Body of pancreas (tissue), 4 donors: ENCODE data around the gene APOL2.

Experiments
- POLR2A ChIP-seq, 3 donors: fragments of 450-650 bp; IDR thresholded peaks; one replicate each; pipeline ENCODE4 v1.6.1; 2016; ENCODE audit warnings: antibody characterized with exemption in 3 of 3, mild to moderate bottlenecking in 2 of 3
- TF ChIP-seq, protein P1 (sequence below), 7 experiments: fragments of 450-650 bp in 4 of 7; fragments of 200-600 bp in 3 of 7; sonication (generic) in 3 of 7; IDR thresholded peaks; one replicate each; pipeline ENCODE4 v1.5.1; 2016 to 2019; ENCODE audit warnings: antibody characterized with exemption in 7 of 7

DNA sequence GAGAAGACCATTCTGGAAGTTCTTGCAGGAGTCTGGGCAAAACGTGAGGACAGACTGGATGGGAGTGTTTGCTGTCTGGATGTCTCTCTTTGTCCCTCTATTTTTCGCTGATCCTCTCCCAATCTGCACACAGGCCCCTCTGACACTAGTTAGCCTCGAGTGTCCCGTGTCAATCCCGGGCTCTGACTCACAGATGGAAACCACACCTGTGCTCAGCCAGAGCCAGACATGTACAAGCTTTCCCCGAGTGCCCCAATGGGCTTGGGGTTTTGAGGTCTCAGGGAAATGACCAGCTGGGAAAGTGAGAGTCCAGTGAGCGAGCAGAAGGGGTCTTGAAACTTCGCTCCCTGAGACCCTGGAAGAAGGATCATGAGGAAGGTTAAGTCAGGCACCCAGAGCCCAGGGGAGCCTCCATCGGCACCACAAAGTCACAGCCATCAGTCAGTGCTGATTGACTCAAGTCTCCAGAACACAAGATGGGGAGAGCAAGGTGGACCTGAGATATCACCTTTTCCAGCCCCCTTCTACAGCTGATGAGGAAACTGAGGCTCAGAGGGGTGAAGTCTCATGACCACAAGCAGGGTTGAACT lies 13.9 kb downstream of the APOL2 start:
- TF ChIP-seq, protein P1, sequence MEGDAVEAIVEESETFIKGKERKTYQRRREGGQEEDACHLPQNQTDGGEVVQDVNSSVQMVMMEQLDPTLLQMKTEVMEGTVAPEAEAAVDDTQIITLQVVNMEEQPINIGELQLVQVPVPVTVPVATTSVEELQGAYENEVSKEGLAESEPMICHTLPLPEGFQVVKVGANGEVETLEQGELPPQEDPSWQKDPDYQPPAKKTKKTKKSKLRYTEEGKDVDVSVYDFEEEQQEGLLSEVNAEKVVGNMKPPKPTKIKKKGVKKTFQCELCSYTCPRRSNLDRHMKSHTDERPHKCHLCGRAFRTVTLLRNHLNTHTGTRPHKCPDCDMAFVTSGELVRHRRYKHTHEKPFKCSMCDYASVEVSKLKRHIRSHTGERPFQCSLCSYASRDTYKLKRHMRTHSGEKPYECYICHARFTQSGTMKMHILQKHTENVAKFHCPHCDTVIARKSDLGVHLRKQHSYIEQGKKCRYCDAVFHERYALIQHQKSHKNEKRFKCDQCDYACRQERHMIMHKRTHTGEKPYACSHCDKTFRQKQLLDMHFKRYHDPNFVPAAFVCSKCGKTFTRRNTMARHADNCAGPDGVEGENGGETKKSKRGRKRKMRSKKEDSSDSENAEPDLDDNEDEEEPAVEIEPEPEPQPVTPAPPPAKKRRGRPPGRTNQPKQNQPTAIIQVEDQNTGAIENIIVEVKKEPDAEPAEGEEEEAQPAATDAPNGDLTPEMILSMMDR (IDR thresholded peaks at IDR 0.05), result no peak
- no peak for TF ChIP-seq POLR2A (IDR thresholded peaks at IDR 0.05)
